Breast epithelium (tissue), 3 donors: Measurements from ENCODE around the gene PTPRN2.

Experiments
- CTCF ChIP-seq, 3 donors: fragments of 450-650 bp; IDR thresholded peaks; one replicate each; pipeline ENCODE4 v1.5.1; 2016 to 2017; ENCODE audit warnings: antibody characterized with exemption in 3 of 3, mild to moderate bottlenecking in 3 of 3, moderate library complexity in 3 of 3
- POLR2AphosphoS5 ChIP-seq, 3 donors: sonication (generic); formaldehyde crosslinking; IDR thresholded peaks; one replicate each; pipeline ENCODE4 v1.6.1; 2017; ENCODE audit warnings: antibody characterized with exemption in 3 of 3

- TF ChIP-seq CTCF (IDR thresholded peaks at IDR 0.05) (no peak), POLR2AphosphoS5 (IDR thresholded peaks at IDR 0.05) (no peak)
These were observed 378.2 kb downstream of the PTPRN2 start for GRCh38 chr7:158209435-158209834.
